K562 (cell line): ENCODE data around the gene TINAG. TPM values are rescaled to one million over a fixed set of nuclear protein-coding genes. Genes with fewer than 3 reads are reported as not detected.

Experiments
- GATAD2A ChIP-seq: fragments of 450-650 bp; IDR thresholded peaks from 2 replicates; pipeline ENCODE4 v1.6.1; 2017
- ILK ChIP-seq: fragments of 450-650 bp; IDR thresholded peaks from 2 replicates; pipeline ENCODE4 v1.6.1; 2016; ENCODE audit warnings: missing genetic modification characterization, low read depth, mild to moderate bottlenecking, missing compliant biosample characterization, moderate library complexity, borderline replicate concordance
- PBX2 ChIP-seq, 2 experiments: IDR thresholded peaks in 1 of 2; conservative IDR thresholded peaks in 1 of 2; 2 replicates each; pipeline ENCODE4 v1.6.1; 2016; ENCODE audit warnings: low read depth in 2 of 2, mild to moderate bottlenecking in 1 of 2, missing compliant biosample characterization in 1 of 2, missing genetic modification characterization in 1 of 2, moderate library complexity in 1 of 2
- POLR2B ChIP-seq: fragments of 450-650 bp; IDR thresholded peaks from 2 replicates; pipeline ENCODE4 v1.6.1; 2018; ENCODE audit warnings: low read depth; ENCODE audit not compliant: partially characterized antibody
- YY1 ChIP-seq, 3 experiments: IDR thresholded peaks; 2 replicates each; pipeline ENCODE4 v1.6.1; 2011; ENCODE audit warnings: low read length in 2 of 3, mild to moderate bottlenecking in 2 of 3, moderate library complexity in 2 of 3, borderline replicate concordance in 1 of 3, control low read depth in 1 of 3, low read depth in 1 of 3; ENCODE audit not compliant: insufficient read depth in 3 of 3, insufficient replicate concordance in 2 of 3, control insufficient read depth in 1 of 3, insufficient read length in 1 of 3; ENCODE audit errors: extremely low read depth in 1 of 3
- polyA plus RNA-seq, 8 experiments: library from polyadenylated mRNA; depleted of rRNA in 4 of 8; stranded (reverse) in 5 of 8; unstranded in 3 of 8; fragments of >200 nt; fragmentation: Nextera tagmentation in 2 of 8; fragmentation: Illumina TruSeq in 1 of 8; extraction: Ambion mirVana in 2 of 8; extraction: Trizol in 1 of 8; gene quantifications; 2 replicates each; pipeline versions ENCODE4 v1.2.1 to v1.2.3, GENCODE V29; 2011 to 2014; ENCODE audit warnings: inconsistent platforms in 1 of 8, missing spikeins in 1 of 8
- total RNA-seq, 7 experiments: library from RNA; depleted of rRNA in 6 of 7; stranded (reverse); fragments of >200 nt in 6 of 7; fragmentation: Illumina TruSeq in 2 of 7; extraction: Trizol in 2 of 7; gene quantifications; 2 replicates each; pipeline versions ENCODE4 v1.2.1 to v1.2.3, GENCODE V29; 2011 to 2021; ENCODE audit warnings: low replicate concordance in 1 of 7
- TF ChIP-seq, protein P1 (sequence below): fragments of 450-650 bp; IDR thresholded peaks from 2 replicates; pipeline ENCODE4 v1.6.1; 2016; ENCODE audit warnings: mild to moderate bottlenecking, moderate library complexity
- TF ChIP-seq, protein P2 (sequence below): fragments of 450-650 bp; IDR thresholded peaks from 2 replicates; pipeline ENCODE4 v1.6.1; 2016; ENCODE audit warnings: antibody characterized with exemption

Gene TINAG
- total and polyA plus RNA-seq, 9 of the 15 experiments (the other 6 are each of a cell fraction or from before 2014, with no cell fraction given): not detected

DNA sequence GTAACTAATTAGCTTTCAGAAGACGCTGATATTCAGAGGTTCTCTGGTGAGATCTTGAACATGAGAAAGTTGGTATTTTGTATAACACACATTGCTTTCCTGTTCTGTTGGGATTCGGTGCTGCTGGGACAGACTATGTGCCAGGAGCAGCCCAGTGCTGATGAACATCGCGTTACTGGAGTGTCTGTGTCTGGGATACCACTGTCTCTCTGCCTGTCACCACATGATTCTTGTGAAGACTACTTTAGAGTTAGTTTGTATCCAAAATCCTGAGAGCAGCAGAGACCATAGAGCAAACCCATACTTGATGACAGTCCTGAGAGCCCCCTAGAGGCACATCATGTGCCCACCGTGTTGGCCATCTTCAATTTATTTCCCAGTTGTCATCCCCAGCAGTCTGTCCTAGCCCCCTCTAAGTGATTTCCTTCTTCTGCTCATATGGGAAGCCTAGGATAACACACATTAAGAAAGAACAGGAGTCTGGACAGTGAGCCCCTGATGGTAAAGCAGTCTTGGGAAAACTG is 41.8 kb upstream of the TINAG start (continued):
- TF ChIP-seq, protein P1, sequence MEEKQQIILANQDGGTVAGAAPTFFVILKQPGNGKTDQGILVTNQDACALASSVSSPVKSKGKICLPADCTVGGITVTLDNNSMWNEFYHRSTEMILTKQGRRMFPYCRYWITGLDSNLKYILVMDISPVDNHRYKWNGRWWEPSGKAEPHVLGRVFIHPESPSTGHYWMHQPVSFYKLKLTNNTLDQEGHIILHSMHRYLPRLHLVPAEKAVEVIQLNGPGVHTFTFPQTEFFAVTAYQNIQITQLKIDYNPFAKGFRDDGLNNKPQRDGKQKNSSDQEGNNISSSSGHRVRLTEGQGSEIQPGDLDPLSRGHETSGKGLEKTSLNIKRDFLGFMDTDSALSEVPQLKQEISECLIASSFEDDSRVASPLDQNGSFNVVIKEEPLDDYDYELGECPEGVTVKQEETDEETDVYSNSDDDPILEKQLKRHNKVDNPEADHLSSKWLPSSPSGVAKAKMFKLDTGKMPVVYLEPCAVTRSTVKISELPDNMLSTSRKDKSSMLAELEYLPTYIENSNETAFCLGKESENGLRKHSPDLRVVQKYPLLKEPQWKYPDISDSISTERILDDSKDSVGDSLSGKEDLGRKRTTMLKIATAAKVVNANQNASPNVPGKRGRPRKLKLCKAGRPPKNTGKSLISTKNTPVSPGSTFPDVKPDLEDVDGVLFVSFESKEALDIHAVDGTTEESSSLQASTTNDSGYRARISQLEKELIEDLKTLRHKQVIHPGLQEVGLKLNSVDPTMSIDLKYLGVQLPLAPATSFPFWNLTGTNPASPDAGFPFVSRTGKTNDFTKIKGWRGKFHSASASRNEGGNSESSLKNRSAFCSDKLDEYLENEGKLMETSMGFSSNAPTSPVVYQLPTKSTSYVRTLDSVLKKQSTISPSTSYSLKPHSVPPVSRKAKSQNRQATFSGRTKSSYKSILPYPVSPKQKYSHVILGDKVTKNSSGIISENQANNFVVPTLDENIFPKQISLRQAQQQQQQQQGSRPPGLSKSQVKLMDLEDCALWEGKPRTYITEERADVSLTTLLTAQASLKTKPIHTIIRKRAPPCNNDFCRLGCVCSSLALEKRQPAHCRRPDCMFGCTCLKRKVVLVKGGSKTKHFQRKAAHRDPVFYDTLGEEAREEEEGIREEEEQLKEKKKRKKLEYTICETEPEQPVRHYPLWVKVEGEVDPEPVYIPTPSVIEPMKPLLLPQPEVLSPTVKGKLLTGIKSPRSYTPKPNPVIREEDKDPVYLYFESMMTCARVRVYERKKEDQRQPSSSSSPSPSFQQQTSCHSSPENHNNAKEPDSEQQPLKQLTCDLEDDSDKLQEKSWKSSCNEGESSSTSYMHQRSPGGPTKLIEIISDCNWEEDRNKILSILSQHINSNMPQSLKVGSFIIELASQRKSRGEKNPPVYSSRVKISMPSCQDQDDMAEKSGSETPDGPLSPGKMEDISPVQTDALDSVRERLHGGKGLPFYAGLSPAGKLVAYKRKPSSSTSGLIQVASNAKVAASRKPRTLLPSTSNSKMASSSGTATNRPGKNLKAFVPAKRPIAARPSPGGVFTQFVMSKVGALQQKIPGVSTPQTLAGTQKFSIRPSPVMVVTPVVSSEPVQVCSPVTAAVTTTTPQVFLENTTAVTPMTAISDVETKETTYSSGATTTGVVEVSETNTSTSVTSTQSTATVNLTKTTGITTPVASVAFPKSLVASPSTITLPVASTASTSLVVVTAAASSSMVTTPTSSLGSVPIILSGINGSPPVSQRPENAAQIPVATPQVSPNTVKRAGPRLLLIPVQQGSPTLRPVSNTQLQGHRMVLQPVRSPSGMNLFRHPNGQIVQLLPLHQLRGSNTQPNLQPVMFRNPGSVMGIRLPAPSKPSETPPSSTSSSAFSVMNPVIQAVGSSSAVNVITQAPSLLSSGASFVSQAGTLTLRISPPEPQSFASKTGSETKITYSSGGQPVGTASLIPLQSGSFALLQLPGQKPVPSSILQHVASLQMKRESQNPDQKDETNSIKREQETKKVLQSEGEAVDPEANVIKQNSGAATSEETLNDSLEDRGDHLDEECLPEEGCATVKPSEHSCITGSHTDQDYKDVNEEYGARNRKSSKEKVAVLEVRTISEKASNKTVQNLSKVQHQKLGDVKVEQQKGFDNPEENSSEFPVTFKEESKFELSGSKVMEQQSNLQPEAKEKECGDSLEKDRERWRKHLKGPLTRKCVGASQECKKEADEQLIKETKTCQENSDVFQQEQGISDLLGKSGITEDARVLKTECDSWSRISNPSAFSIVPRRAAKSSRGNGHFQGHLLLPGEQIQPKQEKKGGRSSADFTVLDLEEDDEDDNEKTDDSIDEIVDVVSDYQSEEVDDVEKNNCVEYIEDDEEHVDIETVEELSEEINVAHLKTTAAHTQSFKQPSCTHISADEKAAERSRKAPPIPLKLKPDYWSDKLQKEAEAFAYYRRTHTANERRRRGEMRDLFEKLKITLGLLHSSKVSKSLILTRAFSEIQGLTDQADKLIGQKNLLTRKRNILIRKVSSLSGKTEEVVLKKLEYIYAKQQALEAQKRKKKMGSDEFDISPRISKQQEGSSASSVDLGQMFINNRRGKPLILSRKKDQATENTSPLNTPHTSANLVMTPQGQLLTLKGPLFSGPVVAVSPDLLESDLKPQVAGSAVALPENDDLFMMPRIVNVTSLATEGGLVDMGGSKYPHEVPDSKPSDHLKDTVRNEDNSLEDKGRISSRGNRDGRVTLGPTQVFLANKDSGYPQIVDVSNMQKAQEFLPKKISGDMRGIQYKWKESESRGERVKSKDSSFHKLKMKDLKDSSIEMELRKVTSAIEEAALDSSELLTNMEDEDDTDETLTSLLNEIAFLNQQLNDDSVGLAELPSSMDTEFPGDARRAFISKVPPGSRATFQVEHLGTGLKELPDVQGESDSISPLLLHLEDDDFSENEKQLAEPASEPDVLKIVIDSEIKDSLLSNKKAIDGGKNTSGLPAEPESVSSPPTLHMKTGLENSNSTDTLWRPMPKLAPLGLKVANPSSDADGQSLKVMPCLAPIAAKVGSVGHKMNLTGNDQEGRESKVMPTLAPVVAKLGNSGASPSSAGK: no peak
- TF ChIP-seq PBX2 (CRISPR knock-in tag; IDR thresholded peaks at IDR 0.05; ENCODE audit: low read depth) (no peak), PBX2 (tag; conservative IDR thresholded peaks at IDR 0.05; ENCODE audit: low read depth) (no peak), GATAD2A (no peak), YY1 (IDR thresholded peaks at IDR 0.05; ENCODE audit: borderline replicate concordance in 1 of 3, control insufficient read depth in 1 of 3, extremely low read depth in 1 of 3, insufficient read depth in 3 of 3, insufficient read length in 1 of 3, insufficient replicate concordance in 2 of 3, low read depth in 1 of 3, low read length in 2 of 3) (no peak), ILK (tag) (no peak), POLR2B (no peak)
- TF ChIP-seq, protein P2, sequence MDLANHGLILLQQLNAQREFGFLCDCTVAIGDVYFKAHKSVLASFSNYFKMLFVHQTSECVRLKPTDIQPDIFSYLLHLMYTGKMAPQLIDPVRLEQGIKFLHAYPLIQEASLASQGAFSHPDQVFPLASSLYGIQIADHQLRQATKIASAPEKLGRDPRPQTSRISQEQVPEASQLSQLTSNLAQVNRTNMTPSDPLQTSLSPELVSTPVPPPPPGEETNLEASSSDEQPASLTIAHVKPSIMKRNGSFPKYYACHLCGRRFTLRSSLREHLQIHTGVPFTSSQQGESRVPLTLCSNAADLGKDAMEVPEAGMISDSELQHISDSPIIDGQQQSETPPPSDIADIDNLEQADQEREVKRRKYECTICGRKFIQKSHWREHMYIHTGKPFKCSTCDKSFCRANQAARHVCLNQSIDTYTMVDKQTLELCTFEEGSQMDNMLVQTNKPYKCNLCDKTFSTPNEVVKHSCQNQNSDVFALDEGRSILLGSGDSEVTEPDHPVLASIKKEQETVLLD: no peak
